NCI-H187 treated with DMSO at 0.1 percent for 48 hours (cell line): ENCODE results near the gene DPH7.
"Not testable (repeated sequence)": the region's sequence is repeated elsewhere in the genome, so short reads cannot be mapped to it uniquely, and the experiment has no call there.

Source experiments
- DNase-seq: peaks from one replicate; lab custom pipeline; 2025; lab: John Stamatoyannopoulos, UW

DPH7 gene

DNA sequence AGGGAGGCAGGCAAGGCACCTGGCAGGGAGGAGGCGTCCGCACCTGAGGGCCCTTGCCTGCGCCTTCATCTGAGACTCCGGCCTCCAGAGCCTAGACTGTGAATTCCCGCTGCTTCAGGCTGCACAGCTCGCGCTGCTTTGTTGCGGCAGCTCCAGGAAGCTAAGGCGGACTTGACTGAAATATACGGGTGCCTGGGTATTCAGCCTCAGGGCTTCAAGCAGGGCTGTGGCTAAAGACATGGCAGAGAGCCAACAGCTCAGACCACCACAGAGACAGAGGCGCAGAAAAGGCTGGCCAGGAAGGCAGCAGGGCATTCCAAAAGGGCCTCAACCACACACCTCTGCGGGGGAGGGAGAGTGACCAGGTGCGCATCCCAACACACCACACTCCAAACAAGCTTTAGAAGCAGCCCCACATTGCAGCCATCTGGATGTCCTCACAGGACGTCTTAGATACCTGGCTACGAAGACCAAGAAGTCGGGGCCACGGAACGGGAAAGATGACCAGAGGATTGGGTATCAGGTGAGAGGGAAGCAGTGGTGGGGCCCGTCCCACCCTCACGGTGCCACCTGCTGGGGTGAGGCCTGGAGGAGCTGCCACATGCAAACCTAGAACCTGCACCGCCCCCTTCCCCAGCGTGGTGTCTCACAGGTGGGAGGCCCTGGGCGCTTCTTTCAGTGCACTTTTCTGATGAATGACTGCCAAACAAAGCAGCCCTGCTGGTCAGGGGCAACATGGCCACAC, 1.7 kb upstream of the DPH7 start:
- DNase-seq: no peak

DNA sequence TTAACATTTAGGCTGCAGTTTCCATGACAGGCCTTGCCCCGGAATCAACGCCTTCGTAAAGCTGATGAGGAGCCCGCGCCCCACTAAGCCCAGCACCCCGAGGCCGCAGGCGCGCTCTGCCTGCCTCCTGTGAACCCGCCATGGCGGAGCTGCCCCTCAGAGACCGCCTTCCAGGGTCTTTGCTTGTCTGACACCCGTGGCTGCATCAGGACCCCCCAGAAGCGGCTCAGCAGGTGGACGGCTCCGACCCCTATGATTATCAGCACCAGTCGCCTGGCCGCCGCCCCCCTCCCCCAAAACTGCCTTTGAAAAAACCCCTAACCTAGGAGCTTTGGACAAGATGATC, 507 bp upstream of the DPH7 start:
- no peak for DNase-seq

DNA sequence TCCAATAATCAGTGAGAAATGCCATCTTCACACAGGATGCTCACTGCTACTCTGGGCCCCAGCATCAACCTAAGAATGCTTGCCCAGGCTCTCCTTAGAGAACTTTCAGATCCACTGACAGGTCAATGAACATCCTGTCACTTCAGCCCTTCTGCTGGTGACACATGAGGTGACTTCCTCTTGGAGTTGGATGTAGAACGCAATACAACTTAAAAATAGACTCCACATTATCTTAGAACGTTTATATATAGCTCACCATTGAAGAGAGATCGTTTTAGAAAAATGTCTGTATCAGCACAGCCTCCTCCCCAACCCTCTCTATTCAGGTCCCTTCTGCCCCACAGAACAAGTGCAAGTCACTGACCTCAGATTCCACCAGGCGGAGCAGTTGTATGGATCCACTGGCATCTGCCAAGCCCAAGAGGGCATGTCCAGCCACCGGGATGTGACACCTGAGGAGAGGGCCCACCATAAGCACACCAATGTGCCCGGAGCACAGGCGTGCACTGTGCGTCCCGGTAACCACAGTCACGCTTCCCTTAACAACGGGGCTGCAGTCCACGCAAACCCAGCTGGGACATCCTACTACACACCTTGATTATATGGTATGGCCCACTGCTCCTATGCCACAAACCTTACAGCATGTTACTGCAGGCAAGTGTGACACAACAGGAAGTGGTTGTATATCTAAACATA, 2.9 kb downstream of the DPH7 start:
- DNase-seq: no peak

DNA sequence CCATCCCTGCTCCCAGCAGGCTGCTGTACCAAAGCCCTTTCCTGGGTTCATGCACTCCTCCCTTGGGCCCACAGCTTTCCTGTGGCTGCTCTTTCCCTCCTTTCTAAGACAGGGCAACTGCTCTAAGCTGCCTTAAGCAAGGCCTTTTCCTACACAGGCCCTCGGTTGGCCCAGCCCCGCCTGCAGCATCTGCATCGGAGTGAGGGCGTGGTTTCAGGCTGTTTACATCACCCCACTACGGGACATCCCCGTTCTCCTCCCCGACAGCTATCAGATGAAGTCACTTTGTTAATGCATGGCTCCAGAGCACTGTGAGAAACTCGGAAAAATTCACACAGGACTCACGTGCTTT, 3.4 kb downstream of the DPH7 start:
- no peak for DNase-seq

DNA sequence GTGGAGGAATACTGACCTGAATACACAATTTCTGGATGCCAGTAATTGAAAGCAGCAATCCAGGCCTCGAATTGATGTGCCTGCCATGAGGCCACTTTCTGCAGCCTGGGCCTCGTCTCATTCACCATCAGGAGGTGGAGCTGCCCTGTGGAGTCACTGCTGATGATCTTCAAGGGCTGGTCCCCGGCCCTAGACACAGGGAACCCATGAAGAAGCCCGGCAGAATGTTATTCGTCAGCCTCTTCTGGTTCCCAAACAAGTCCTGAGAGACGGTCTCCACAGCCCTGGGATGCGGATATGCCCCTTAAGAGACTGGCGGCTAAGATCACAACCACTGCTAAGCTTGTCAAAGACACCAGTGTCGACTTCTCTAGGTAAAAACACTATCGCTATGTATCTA, 4.5 kb downstream of the DPH7 start:
- DNase-seq: no peak

DNA sequence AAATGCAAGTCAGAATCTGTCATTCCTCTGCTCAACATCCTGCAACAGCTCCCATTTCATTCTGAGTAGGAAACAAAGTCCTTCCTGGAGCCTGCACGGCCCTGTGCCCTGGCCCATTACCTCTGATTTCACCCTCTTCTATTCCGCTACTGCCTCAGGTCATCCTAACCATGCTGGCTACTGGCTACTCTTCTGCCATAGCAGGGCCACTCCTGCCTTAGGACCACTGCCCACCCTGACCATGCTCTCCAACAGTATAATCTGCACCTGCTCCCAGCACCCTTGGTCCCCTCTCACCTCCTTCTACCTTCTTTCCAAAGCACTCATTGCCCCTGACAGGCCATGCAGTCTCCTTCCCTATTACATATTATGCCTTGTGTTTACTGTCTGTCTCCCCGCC, 8.2 kb downstream of the DPH7 start:
- DNase-seq: no peak

DNA sequence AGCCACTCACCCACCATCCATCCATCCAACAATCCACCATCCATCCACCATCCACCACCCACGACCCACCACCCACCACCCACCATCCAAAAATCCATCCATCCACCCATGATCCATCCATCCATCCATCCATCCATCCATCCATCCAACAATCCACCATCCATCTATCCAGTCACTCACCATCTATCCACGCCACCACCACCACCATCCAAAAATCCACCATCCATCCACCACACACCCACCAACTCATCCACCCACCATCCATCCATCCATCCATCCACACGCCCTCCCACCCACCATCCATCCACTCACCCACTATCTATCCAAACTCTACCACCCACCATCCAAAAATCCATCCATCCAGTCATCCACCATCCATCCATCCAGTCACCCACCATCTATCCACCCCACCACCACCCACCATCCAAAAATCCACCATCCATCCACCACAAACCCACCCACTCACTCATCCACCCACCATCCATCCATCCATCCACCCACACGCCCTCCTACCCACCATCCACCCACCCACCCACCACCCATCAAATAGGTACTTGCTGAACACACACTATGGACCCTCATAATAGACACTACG, 9.0 kb downstream of the DPH7 start:
- no peak for DNase-seq

DNA sequence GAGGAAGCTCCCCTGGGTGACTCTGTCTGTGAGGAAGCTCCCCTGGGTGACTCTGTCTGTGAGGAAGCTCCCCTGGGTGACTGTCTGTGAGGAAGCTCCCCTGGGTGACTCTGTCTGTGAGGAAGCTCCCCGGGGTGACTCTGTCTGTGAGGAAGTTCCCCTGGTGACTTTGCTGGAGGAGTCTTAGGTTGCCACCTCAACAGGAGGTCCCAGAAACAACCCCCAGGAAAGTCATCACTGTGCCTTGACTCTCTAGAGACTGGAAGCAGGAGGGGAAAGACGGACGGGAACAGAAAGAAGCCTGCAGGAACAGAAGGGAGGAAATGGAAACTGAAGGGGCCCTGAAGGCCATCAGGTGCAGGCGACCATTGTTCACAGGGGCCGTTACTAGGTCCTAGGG, 10.3 kb downstream of the DPH7 start:
- DNase-seq: not testable (repeated sequence)

DNA sequence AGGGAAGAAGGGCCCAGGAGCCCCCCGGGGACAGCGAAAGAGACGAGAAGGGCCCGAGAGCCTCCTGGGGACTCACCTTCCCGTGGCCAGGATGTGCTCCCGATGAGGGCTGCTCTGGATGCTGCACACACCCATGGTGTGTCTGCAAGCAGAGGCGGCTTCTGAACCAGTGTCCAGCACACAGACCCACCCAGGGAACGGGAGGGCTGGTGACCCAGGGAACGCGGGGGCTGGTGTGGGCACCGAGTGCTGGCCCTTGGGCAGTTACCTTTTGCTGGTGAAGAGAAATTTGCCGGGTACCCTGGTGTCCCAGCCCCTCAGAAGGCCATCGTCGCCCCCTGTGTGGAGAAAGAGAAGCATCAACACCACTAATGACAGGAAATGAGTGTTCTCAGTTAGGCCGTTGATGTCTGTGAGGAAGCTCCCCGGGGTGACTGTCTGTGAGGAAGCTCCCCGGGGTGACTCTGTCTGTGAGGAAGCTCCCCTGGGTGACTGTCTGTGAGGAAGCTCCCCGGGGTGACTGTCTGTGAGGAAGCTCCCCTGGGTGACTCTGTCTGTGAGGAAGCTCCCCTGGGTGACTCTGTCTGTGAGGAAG, 13.8 kb downstream of the DPH7 start:
- DNase-seq: no peak

DNA sequence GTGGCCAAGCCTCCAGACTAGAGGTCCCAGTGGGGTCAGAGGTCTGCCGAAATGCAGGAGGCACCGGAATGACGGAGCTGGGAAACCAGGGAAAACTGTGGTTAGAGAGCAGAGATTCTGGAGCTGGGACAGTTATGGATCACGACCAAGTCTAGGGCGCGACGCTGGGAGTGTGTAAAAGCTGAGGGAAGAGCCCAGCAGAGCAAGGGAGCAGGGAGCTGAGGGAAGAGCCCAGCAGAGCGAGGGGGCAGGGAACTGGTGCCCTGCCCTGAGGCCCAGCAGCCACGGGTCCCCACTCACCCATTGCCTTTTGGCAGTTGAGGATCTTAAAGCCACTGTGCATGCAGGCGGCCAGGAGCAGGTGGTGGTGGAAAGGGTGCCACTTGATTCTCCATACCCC, 14.6 kb downstream of the DPH7 start:
- DNase-seq: no peak

DNA sequence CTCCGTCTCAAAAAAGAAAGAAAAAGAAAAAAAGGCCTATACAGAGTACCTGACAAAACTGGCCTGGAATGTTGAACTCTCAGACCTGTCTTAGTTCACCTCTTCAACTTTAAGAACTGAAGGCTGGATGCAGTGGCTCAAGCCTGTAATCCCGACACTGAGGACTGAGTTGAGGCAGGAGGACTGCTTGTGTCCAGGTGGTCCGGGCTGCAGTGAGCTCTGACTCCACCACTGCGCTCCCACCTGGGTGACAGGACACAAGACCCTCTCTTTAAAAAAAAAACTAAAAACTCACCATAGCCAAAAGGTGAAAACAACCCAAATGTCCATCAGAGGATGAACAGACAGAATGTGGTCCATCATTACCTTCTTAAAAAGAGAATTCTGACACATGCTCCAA, 20.6 kb downstream of the DPH7 start:
- DNase-seq: no peak

DNA sequence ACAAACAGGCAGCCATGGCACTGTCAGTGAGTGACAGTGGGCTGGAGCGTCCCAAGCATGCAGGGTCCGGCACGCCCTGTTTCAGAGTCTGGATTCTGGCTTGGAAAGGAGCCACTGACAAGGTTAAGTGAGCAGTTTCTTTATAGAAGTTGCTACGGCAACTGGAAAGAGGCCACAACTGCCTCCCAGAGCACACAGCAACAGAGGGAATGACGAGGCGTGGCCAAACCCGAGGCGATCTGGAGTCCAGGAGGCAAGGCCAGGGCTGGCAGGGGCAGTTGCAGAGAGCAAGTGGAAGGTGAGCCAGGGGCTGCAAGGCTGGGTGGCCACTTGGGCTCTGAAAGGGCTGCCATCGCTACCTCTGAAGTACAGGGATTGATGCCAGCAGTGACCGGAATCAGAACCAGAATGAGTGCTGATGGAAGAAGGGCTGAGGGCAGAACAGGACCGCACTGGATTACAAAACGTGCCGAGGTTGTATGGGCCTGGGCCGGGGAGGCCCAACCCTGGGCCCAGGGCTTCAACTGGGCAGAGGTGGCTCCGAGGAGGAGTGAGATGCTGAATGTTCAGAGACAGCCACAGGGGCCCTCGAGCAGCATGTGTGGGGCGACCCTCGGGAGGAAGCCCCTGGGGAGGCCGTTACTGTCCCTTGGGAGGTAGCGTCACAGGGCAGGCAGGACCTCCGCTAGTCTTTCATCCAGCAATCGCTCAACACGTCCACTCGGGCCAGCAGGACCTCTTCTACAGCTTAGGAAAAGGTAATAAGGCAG, 22.5 kb downstream of the DPH7 start:
- no peak for DNase-seq

DNA sequence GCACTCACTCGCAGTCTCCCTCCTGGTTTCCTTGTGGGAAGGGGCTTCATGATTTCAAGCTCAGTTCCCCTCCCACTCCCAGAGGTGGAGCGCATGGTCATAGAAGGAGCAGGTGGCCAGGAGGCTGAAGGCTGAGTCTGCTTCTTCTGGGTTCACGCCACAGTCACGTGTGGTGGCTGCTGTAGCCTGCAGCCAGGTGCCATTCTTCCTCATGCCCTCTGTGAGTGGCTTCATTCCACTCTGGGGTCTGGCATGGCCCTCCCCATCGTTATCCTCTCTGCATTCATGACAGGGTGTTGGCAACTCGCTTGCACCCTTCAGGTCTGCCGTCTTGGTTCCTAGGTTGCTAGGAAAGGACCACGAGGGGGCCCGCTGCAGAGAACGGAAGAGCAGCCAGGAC, 23.5 kb downstream of the DPH7 start:
- no peak for DNase-seq

DNA sequence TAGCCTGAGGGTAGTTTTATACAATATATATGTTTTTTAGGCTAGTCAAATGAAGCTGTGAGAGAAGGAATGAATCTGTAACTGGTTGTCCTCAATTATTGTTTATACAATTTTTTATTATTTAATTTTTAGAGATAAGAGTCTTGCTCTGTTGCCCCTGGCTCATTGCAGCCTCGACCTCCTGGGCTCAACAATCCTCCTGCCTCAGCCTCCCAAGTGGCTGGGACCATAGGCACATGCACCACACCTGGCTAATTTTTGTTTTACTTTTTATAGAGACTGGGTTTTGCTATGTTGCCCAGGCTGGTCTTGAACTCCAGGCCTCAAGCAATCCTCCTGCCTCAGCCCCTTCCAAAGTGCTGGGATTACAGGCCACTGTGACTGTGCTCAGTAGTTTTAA, 24.4 kb downstream of the DPH7 start:
- no peak for DNase-seq

DNA sequence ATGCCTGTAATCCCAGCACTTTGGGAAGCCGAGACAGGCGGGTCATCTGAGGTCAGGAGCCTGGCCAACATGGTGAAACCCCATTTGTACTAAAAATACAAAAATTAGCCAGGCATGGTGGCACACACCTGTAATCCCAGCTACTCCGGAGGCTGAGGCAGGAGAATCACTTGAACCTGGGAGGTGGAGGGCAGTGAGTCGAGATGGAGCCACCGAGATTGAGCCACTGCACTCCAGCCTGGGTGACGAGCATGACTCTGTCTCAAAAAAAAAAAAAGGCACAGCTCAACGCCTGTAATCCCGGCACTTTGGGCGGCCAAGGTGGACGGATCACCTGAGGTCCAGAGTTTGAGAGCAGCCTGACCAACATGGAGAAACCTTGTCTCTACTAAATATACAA, 25.1 kb downstream of the DPH7 start:
- DNase-seq: not testable (repeated sequence)

DNA sequence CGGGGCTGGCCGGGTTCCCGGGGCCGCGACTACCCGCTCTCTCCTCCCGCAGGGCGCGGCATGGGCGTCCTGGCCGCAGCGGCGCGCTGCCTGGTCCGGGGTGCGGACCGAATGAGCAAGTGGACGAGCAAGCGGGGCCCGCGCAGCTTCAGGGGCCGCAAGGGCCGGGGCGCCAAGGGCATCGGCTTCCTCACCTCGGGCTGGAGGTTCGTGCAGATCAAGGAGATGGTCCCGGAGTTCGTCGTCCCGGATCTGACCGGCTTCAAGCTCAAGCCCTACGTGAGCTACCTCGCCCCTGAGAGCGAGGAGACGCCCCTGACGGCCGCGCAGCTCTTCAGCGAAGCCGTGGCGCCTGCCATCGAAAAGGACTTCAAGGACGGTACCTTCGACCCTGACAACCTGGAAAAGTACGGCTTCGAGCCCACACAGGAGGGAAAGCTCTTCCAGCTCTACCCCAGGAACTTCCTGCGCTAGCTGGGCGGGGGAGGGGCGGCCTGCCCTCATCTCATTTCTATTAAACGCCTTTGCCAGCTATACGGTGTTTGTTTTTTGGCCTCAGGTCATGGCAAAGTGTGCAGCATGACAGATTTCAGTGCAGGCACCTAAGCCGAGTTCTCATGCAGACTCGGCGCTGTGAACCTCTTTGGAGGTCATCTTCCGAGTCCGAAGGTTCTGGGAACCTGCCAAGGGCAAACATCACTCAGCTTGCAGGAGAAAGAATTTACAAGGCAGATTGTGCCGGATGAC, 26.5 kb downstream of the DPH7 start:
- DNase-seq: no peak

DNA sequence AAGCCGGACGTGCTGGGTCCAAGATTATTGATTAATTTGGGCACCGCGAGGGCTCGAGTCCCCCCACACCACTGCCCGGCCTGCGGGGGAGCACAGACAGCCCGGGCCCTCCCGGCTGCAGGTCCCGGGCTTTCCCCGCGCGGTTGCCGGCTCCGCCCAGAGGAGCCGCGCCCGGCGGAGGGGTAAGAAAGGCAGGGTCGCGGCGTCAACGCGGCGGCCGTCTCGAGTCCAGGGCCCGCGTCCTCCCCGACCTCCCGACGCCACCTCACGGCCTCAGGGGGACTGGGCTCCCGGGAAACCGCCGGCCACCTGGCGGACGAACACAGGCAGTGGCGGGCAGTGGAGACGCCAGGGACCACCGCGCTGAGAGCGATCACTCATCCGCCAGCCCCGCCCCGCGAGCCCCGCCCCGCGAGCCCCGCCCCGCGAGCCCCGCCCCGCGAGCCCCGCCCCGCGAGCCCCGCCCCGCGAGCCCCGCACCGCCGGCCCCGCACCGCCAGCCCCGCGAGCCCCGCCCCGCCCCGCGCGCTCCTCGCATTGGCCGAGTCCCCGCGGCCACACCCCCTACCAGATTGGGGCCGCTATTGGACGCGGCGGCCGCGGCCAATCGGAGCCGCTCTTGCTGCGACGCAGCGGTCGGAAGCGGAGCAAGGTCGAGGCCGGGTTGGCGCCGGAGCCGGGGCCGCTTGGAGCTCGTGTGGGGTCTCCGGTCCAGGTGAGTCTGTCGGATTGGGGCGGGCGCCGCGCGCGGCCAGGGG, 27.3 kb downstream of the DPH7 start, which contains the start of gene MRPL41:
Gene MRPL41 (plus strand): TSS at position 616 of the 758 bp plus-strand sequence. CDS start 203 bp downstream, outside the sequence.
- no peak for DNase-seq

DNA sequence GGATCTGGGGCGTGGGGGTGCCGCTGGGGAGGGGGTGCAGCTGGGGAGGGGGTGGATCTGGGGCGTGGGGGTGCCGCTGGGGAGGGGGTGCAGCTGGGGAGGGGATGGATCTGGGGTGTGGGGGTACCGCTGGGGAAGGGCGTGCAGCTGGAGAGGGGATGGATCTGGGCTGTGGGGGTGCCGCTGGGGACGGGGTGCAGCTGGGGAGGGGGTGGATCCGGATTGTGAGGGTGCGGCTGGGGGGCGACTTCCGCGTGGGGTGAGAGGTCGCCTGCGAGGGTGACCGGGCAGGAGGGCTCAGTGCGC, 27.8 kb downstream of the DPH7 start:
- not testable (repeated sequence) for DNase-seq

DNA sequence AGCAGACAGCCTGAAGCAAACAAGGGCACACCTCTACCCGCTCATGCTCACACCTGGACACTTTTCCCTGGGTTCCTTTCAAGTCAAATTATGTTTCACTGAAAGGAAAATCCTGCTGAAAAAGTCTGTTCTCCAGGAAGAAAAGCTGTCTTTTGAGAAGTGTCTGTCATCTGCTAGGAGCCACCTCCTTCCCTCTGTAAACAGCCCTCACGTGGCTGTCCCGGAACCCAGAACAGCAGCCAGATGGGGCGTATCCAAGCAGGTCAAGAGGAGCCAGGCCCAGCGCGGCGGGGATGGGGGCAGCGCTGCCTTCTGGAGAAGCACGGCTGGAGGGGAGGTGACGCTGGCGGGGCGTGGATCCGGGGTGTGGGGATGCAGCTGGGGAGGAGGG, 28.5 kb downstream of the DPH7 start, which contains the start of gene PNPLA7:
Gene PNPLA7 (minus strand): TSS at position 172 of the 391 bp plus-strand sequence. CDS start 205 bp downstream, outside the sequence.
- no peak for DNase-seq

DNA sequence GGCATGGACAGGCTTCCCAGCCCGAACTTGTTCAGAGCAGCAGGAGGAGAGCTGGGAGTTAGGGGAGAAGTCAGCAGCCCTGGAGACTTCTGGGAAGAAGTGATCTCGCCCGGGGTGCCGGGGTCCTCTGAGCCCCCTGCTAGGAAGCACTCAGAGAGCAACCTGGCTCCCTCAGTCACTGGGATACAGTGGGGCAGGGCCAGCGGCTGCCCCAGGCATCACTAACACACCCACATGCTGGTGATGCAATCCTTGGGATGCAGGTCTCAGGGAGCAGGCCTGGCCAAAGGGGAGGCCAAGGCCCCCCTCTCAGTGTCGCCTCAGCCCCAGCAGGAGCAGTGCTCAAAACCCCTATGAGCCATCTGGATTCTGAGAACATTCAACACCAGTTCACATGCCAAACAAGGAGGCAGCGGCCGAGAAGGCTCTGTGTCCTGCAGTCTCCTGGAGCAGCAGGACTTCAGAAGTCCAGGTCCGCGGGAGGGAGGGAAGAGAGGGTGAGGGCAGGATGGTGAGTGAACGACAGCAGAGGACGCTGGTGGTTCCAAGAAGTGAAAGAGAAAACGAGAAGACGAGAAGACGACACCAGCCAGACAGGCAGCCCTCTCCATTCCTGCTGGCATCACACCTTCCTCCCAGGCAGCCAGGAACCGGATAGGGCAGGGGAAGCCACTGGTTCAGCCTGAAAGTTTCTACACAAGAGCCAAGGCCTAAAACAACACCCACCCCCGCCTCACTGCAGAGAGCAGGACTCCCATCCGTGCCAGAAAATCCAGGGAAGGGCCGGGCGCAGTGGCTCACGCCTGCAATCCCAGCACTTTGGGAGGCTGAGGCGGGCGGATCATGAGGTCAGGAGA, 30.8 kb downstream of the DPH7 start:
- no peak for DNase-seq
